Suprapubic skin (tissue), 3 donors: ENCODE data around the gene PTPRN2.

Experiments used
- CTCF ChIP-seq, 2 donors: fragments of 200-600 bp in 1 of 2; fragments of 450-650 bp in 1 of 2; sonication (generic) in 1 of 2; IDR thresholded peaks; one replicate each; pipeline ENCODE4 v1.5.1; 2016 to 2019; ENCODE audit warnings: antibody characterized with exemption in 2 of 2, mild to moderate bottlenecking in 1 of 2, moderate library complexity in 1 of 2
- POLR2A ChIP-seq, 2 donors: fragments of 450-650 bp; IDR thresholded peaks; one replicate each; pipeline ENCODE4 v1.6.1; 2017; ENCODE audit warnings: antibody characterized with exemption in 2 of 2, mild to moderate bottlenecking in 2 of 2, moderate library complexity in 2 of 2

- TF ChIP-seq CTCF (IDR thresholded peaks at IDR 0.05) (no peak), POLR2A (IDR thresholded peaks at IDR 0.05) (no peak)
Measured at GRCh38 chr7:158561659-158562058, 26.0 kb downstream of the PTPRN2 start.
